H9 (cell line): ENCODE measurements around the gene CLEC18B. TPM values are rescaled to one million over a fixed set of nuclear protein-coding genes. Genes with fewer than 3 reads are reported as not detected.

Source experiments
- DNase-seq: peaks from one replicate; pipeline ENCODE4 v3.0.0-alpha.2; 2017
- H2AFZ ChIP-seq: one replicate; pipeline ENCODE4 v1.6.1; 2013; ENCODE audit warnings: mild to moderate bottlenecking, low read length, control low read depth, moderate library complexity
- H2AK5ac ChIP-seq: 2 replicates; pipeline ENCODE4 v1.6.1; 2013; ENCODE audit warnings: low read length, control low read depth, mixed read lengths; ENCODE audit not compliant: insufficient read length
- H2BK120ac ChIP-seq: one replicate; pipeline ENCODE4 v1.6.1; 2013; ENCODE audit warnings: low read depth, mild to moderate bottlenecking, low read length, control low read depth, inconsistent platforms; ENCODE audit not compliant: poor library complexity, severe bottlenecking
- H2BK12ac ChIP-seq: 2 replicates; pipeline ENCODE4 v1.6.1; 2013; ENCODE audit warnings: low read length, control low read depth, mixed read lengths, low read depth; ENCODE audit not compliant: insufficient read length
- H2BK15ac ChIP-seq: 2 replicates; pipeline ENCODE4 v1.6.1; 2013; ENCODE audit warnings: low read depth, low read length, control low read depth
- H2BK20ac ChIP-seq: one replicate; pipeline ENCODE4 v1.6.1; 2013; ENCODE audit warnings: low read depth, mild to moderate bottlenecking, low read length, control low read depth, inconsistent platforms; ENCODE audit not compliant: poor library complexity, severe bottlenecking
- H2BK5ac ChIP-seq: 2 replicates; pipeline ENCODE4 v1.6.1; 2013; ENCODE audit warnings: low read length, control low read depth, mixed read lengths; ENCODE audit not compliant: insufficient read length
- H3K14ac ChIP-seq: 2 replicates; pipeline ENCODE4 v1.6.1; 2013; ENCODE audit warnings: low read length, control low read depth; ENCODE audit not compliant: insufficient read depth
- H3K18ac ChIP-seq: 2 replicates; pipeline ENCODE4 v1.6.1; 2013; ENCODE audit warnings: low read depth, mild to moderate bottlenecking, mixed read lengths, low read length, control low read depth; ENCODE audit not compliant: insufficient read length
- H3K23ac ChIP-seq: 2 replicates; pipeline ENCODE4 v1.6.1; 2013; ENCODE audit warnings: low read length, control low read depth, mixed read lengths, low read depth; ENCODE audit not compliant: insufficient read length
- H3K23me2 ChIP-seq: 2 replicates; pipeline ENCODE4 v1.6.1; 2013; ENCODE audit warnings: low read depth, mild to moderate bottlenecking, mixed read lengths, low read length, control low read depth; ENCODE audit not compliant: insufficient read length, poor library complexity, severe bottlenecking
- H3K27ac ChIP-seq: 2 replicates; pipeline ENCODE4 v1.5.1; 2013; ENCODE audit warnings: low read length, control low read depth, mixed read lengths, low read depth; ENCODE audit not compliant: insufficient read length
- H3K27me3 ChIP-seq: 2 replicates; pipeline ENCODE4 v1.6.1; 2013; ENCODE audit warnings: low read length, control low read depth, inconsistent platforms; ENCODE audit not compliant: insufficient read depth
- H3K4ac ChIP-seq: 2 replicates; pipeline ENCODE4 v1.6.1; 2013; ENCODE audit warnings: low read depth, mild to moderate bottlenecking, control low read depth, inconsistent platforms, low read length, moderate library complexity
- H3K4me1 ChIP-seq: 2 replicates; pipeline ENCODE4 v1.6.1; 2013; ENCODE audit warnings: low read length, control low read depth, inconsistent platforms; ENCODE audit not compliant: insufficient read depth
- H3K4me2 ChIP-seq: 2 replicates; pipeline ENCODE4 v1.6.1; 2013; ENCODE audit warnings: low read length, control low read depth, mixed read lengths; ENCODE audit not compliant: insufficient read length, insufficient read depth
- H3K56ac ChIP-seq: 2 replicates; pipeline ENCODE4 v1.6.1; 2013; ENCODE audit warnings: low read depth, mild to moderate bottlenecking, mixed read lengths, low read length, control low read depth; ENCODE audit not compliant: insufficient read length
- H3K79me1 ChIP-seq: 2 replicates; pipeline ENCODE4 v1.6.1; 2013; ENCODE audit warnings: low read depth, mild to moderate bottlenecking, moderate library complexity, low read length, control low read depth, inconsistent platforms; ENCODE audit not compliant: insufficient read depth, poor library complexity, severe bottlenecking
- H3K79me2 ChIP-seq: 2 replicates; pipeline ENCODE4 v1.6.1; 2013; ENCODE audit warnings: low read length, control low read depth, inconsistent platforms; ENCODE audit not compliant: insufficient read depth
- H3K9ac ChIP-seq: 2 replicates; pipeline ENCODE4 v1.6.1; 2013; ENCODE audit warnings: low read length, control low read depth, mixed read lengths; ENCODE audit not compliant: insufficient read length; ENCODE audit errors: extremely low read depth
- H3K9me3 ChIP-seq: one replicate; pipeline ENCODE4 v1.6.1; 2013; ENCODE audit warnings: low read depth, low read length, inconsistent platforms; ENCODE audit not compliant: control insufficient read depth
- H3T11ph ChIP-seq: one replicate; pipeline ENCODE4 v1.6.1; 2013; ENCODE audit warnings: mild to moderate bottlenecking, low read length, control low read depth, inconsistent platforms
- H4K20me1 ChIP-seq: one replicate; pipeline ENCODE4 v1.6.1; 2013; ENCODE audit not compliant: control insufficient read depth, insufficient read length, insufficient read depth
- H4K5ac ChIP-seq: 2 replicates; pipeline ENCODE4 v1.6.1; 2013; ENCODE audit warnings: low read depth, mild to moderate bottlenecking, mixed read lengths, low read length, control low read depth; ENCODE audit not compliant: insufficient read length
- H4K8ac ChIP-seq: replicated peaks from 2 replicates; pipeline ENCODE4 v1.6.1; 2013; ENCODE audit warnings: low read length, control low read depth, mixed read lengths, low read depth; ENCODE audit not compliant: insufficient read length
- H4K91ac ChIP-seq: 2 replicates; pipeline ENCODE4 v1.6.1; 2013; ENCODE audit warnings: low read depth, mild to moderate bottlenecking, moderate library complexity, mixed read lengths, low read length, control low read depth; ENCODE audit not compliant: insufficient read length
- H3K27ac Mint-ChIP-seq, 3 experiments: 2 replicates in 2 of 3; 3 replicates in 1 of 3; pipeline ENCODE4 v1.8.0; 2020 to 2021; ENCODE audit warnings: mixed read lengths in 3 of 3, mild to moderate bottlenecking in 1 of 3, moderate library complexity in 1 of 3
- H3K27me3 Mint-ChIP-seq: 2 replicates; pipeline ENCODE4 v1.8.0; 2021; ENCODE audit warnings: low read depth, mild to moderate bottlenecking, moderate library complexity, mixed read lengths
- H3K36me3 Mint-ChIP-seq, 3 experiments: 2 replicates in 2 of 3; 3 replicates in 1 of 3; pipeline ENCODE4 v1.8.0; 2020 to 2021; ENCODE audit warnings: low read depth in 3 of 3, mixed read lengths in 3 of 3; ENCODE audit not compliant: insufficient read depth in 1 of 3
- H3K4me1 Mint-ChIP-seq, 2 experiments: 2 replicates each; pipeline ENCODE4 v1.8.0; 2020; ENCODE audit warnings: mixed read lengths in 2 of 2
- H3K4me3 Mint-ChIP-seq, 2 experiments: 2 replicates in 1 of 2; 3 replicates in 1 of 2; pipeline ENCODE4 v1.8.0; 2020 to 2021; ENCODE audit warnings: mild to moderate bottlenecking in 2 of 2, mixed read lengths in 2 of 2, moderate library complexity in 1 of 2
- H3K9me3 Mint-ChIP-seq, 2 experiments: 2 replicates in 1 of 2; 3 replicates in 1 of 2; pipeline ENCODE4 v1.8.0; 2020; ENCODE audit warnings: mild to moderate bottlenecking in 2 of 2, mixed read lengths in 2 of 2, moderate library complexity in 1 of 2
- WGBS: extraction: QIAGEN DNeasy Blood & Tissue Kit; methylation state at CpG from one replicate; pipeline ENCODE4 v1.1.7; 2013; ENCODE audit warnings: missing lambda C conversion rate, low lambda C conversion rate, mixed read lengths; ENCODE audit not compliant: insufficient read length; ENCODE audit errors: extremely low coverage; 5-methylcytosine and 5-hydroxymethylcytosine counted together
- total RNA-seq: library from RNA; stranded (reverse); gene quantifications from 2 replicates; pipeline ENCODE4 v1.2.1, GENCODE V29; 2021
- TF ChIP-seq, protein P1 (sequence below): fragments of 200-600 bp; sonication (generic); conservative IDR thresholded peaks from 3 replicates; pipeline ENCODE4 v1.8.0; 2021; ENCODE audit warnings: antibody characterized with exemption, mild to moderate bottlenecking

The CLEC18B gene
- total RNA-seq, 1 experiment from 2014 or later = 0.37 TPM

DNA sequence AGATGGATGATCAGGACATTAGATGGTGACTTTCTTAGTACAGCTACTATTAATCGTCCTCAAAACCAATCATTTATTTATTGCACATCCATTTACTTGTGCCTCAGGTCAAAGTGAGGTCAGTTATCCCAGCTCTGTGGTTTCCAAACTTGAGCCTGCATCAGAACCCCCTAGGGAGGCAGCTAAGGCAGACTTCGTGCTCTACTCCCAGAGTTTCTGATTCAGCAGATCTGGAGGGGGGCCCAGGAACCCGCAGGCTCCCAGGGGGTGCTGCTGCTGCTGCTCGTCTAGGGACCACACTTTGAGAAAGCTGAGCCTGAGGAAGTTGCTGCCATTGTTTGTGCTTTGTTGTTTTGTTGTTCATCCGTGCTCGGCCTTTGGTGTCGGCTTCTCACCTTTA lies 44.0 kb upstream of the CLEC18B start:
- H4K8ac ChIP-seq = no peak overlapping the region
- no peak overlapping the region for H3K9ac ChIP-seq
- H3K27ac ChIP-seq = no peak overlapping the region
- H3K18ac ChIP-seq = no peak overlapping the region
- no peak overlapping the region for H4K5ac ChIP-seq
- no peak overlapping the region for H3K23ac ChIP-seq
- no CpG with 5 or more reads among the region's 7 CpGs for WGBS
- no peak overlapping the region for H3K4me2 ChIP-seq
- H3K56ac ChIP-seq = no peak overlapping the region
- H2AK5ac ChIP-seq = no peak overlapping the region
- H2BK120ac ChIP-seq = no peak overlapping the region
- H4K91ac ChIP-seq = no peak overlapping the region
- no peak overlapping the region for H3K4me3 Mint-ChIP-seq
- H3K27ac Mint-ChIP-seq = peak overlapping the region in 1 of 3 experiments; percentile 0; a peak in 1 of 7 replicates
- no peak overlapping the region for H2AFZ ChIP-seq
- no peak overlapping the region for H2BK5ac ChIP-seq
- H3K4ac ChIP-seq = no peak overlapping the region
- H3K4me1 Mint-ChIP-seq = no peaks in the 10 kb centered on the region
- peaks cover 49 to 94% (median 83%) of the 10 kb centered on the region in 3 experiments; a peak in 6 of 7 replicates for H3K36me3 Mint-ChIP-seq
- no peaks in the 10 kb centered on the region for H3K4me1 ChIP-seq
- no peaks in the 10 kb centered on the region for H4K20me1 ChIP-seq
- H2BK20ac ChIP-seq = no peak overlapping the region
- H3K27me3 ChIP-seq = no peaks in the 10 kb centered on the region
- no peak overlapping the region for H3T11ph ChIP-seq
- no peaks in the 10 kb centered on the region for H3K79me1 ChIP-seq
- H3K79me2 ChIP-seq = no peaks in the 10 kb centered on the region
- no peaks in the 10 kb centered on the region for H3K9me3 ChIP-seq
- no peak overlapping the region for H2BK12ac ChIP-seq
- TF ChIP-seq, protein P1, sequence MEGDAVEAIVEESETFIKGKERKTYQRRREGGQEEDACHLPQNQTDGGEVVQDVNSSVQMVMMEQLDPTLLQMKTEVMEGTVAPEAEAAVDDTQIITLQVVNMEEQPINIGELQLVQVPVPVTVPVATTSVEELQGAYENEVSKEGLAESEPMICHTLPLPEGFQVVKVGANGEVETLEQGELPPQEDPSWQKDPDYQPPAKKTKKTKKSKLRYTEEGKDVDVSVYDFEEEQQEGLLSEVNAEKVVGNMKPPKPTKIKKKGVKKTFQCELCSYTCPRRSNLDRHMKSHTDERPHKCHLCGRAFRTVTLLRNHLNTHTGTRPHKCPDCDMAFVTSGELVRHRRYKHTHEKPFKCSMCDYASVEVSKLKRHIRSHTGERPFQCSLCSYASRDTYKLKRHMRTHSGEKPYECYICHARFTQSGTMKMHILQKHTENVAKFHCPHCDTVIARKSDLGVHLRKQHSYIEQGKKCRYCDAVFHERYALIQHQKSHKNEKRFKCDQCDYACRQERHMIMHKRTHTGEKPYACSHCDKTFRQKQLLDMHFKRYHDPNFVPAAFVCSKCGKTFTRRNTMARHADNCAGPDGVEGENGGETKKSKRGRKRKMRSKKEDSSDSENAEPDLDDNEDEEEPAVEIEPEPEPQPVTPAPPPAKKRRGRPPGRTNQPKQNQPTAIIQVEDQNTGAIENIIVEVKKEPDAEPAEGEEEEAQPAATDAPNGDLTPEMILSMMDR = no peak
- H3K9me3 Mint-ChIP-seq = no peaks in the 10 kb centered on the region
- no peak overlapping the region for H3K14ac ChIP-seq
- H3K27me3 Mint-ChIP-seq = no peaks in the 10 kb centered on the region
- no peaks in the 10 kb centered on the region for H3K23me2 ChIP-seq
- no peak overlapping the region for H2BK15ac ChIP-seq
- DNase-seq = no peak
